Umbilical cord (tissue), 2 donors: ENCODE data around the gene PRR5L. TPM values are rescaled to one million over a fixed set of nuclear protein-coding genes. Genes with fewer than 3 reads are reported as not detected.
A peak's percentile ranks its signal among the peaks of the same experiment; 100 is the strongest.

Experiments
- DNase-seq: peaks from one replicate; pipeline ENCODE4 v3.0.0-alpha.2; 2015; ENCODE audit warnings: low spot score
- total RNA-seq: library from RNA; depleted of rRNA; stranded (reverse); fragments of >200 nt; gene quantifications from one replicate; pipeline ENCODE4 v1.2.3, GENCODE V29; 2014; ENCODE audit warnings: low replicate concordance; ENCODE audit not compliant: insufficient read depth

The PRR5L gene
- total RNA-seq, 1 donor from 2014 or later = 46.9 TPM

DNA sequence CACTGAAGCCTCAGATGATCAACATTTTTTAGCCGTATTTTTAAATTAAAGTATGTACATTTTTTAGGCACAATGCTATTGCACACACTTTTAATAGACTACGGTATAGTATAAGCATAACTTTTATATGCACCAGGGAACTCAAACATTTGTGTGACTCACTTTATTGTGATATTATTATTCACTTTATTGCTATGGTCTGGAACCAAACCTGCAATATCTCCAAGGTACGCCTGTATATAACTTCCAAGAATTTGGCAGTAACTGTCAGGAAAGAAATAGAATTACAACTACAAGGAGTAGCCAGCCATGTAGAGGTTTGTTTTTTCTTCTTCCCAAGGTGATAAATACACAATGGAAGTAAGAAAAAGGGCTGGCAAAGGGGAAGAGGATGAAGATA is 62.3 kb downstream of the PRR5L start:
- DNase-seq = no peak

DNA sequence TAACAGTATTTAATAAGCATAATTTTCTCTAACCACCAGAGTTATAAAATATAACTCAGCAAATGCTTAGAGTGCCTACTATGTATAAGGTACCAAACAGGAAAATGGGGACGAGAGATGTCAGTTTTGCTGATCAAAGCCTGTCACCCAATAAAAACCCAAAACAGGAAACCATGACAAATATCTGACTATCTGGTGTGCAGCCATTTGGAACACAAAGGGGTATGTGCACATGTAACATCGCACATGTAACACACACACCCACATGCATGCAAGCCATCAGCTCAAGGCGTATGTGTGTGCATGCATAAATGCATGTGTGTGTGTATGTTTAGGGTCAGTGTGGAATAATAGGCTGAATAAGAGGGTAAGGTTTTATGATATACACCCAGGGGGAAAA is 64.2 kb downstream of the PRR5L start:
- no peak for DNase-seq

DNA sequence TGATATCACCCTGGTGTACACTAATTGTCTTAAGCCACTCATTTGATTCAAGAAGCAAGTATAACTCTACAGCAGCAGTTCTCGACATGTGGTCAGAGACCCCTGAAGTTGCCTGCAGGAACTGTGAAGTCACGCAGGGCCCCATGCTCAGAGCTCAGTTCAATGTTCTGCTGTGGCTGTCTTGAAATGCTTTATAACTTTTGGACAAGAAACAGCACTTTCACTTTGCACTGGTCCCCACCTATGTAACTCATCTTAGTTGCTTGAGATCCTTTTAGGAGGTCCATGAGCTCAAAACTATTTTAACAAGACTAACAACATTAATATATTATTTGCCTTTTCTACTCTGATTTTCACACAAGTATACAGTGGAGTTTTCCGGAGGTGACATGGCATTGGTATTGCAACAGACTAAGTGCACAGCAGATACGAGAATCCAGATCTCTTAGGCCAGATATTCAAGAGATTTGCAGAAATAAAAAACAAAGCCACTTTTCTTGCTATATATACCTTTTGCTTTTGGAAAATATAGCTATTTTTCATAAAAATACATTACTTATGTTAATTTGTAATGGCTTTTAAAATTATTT is 64.8 kb downstream of the PRR5L start:
- peak; percentile 43 for DNase-seq

DNA sequence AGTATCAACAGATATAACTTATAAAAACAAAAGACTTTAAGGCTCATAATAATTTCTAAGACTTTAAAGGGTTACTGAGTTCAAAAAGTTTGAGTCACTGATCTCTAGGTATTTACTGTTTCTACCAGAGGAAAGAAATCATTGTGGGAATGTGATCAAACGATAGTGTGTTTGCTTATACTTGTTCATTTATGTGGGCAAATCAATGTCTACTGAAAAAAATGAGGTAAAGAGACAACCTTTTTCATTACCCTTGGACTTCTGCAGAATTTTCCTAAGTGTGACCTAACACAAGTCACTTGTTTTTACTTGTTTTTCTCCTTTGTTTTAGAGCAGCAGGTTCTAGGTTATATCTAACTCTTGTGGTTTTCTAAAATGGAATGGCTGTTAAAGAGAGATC is 65.4 kb downstream of the PRR5L start:
- DNase-seq = no peak

DNA sequence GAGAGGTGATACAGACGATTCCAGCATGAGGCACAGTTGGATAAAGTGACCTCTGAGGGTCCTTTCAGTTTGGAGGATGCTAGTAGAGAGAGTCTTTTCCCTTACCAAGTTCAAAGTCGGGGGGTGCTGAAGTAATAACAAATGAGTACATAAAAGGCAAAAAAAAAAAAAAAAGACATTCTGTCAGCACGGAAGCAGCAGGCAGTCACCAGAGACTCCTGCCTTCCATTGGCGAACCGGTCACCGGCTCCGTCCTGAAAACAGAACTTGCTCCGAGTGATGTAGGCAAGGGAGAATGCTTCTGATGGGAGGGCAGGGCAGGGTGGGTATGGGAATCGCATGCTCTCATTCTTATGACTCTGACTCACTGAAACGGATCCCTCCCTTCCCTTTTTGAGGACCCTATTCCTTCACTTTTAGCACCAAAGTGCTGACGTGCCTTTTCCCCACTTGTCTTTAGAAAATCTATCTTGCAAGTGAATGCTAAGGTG is 65.9 kb downstream of the PRR5L start:
- peak; percentile 76 for DNase-seq

DNA sequence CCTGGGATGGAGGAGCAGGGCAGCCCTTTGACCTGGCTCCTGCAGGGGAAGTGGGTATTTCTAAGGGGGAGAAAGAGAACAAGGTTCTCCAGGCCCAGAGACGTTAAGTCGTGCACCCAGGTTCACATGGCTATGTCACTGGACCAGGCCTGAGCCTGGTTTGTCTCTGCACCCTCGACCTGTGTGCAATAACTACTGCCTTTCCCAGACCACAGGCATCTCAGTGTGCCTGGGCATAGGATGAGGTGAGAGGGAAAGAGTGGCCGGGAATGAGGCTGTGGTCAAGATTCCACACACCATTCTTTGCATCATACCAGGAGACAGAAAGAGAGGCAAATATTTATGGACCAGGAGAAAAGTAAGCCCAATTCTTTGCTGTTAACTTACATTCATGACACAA is 66.8 kb downstream of the PRR5L start:
- no peak for DNase-seq

DNA sequence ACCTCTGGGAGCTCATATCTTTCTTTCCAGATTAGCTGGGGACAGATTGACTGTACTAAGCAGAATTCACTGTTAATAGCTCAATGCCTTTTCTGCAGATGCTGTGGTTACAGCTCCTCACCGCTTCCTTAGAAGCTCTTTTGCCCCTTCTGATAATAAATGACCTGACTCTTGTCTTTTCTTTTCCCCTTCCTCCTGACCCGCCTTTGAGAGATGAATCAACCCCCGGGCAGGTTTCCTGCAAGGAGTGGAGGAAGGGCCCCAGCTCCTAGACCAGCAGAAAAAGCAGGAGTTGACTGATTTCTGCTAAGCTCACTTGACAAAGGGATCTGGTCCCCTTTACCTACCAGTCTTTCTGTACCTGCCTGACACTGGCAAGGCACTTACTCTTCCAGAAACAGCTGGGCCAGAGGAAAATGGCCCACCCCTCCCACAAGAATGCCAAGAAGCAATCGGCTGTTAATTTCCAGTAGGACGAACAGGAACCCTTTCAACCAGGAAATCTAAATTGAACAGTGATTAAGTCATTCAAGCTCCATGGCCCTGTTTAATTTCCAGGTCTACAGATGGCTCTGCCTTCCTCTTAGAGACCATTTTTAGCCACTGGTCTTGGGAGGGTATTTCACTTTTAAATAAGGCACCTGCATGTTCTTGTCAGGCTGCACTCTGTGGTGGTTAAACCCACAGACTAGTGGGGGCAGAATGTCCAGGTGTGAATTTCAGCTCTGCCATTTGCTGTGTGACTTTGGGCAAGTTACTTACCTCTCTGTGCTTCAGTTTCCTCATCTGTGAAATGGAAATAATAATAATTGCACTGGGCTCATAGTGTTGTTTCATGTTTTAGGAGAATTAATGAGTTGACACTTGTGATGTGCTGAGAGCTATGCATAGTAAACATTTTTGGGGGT is 67.5 kb downstream of the PRR5L start:
- DNase-seq = no peak

DNA sequence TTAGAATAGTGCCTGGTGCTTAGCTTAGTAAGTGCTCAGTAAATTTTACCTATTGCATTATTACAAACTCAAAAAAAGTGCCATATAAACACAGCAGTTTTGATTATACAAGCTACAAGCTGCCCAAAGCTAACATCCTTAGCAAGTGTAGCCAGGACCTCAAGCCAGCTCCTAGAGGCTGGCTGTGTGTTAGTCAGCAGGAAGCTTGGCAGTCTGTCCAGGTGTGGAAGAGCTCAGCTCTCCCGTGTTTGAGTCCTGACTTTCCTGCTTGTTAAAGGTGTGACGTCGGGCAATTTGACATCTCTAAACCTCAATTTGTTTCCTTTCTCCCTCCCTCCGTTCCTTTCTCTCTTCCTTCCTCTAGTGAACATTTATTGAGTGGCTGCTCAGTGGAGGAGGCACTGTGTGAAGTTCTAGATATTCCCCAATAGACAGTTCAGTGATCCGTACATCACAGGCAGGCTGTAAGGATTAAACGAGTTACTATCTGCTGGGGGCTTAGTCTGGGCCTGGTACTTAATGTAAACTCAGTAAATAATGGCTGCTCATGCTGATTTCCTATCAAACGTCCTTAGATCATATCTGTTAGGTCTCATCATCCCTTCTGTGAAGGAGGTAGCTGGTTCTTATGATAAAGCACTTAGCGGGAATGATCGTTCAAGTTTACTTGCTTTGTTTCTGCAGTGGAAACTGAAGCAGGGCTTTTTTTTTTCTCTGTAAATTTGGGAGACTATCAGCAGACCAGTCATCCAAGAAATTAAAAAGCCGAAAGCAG is 68.7 kb downstream of the PRR5L start:
- no peak for DNase-seq

DNA sequence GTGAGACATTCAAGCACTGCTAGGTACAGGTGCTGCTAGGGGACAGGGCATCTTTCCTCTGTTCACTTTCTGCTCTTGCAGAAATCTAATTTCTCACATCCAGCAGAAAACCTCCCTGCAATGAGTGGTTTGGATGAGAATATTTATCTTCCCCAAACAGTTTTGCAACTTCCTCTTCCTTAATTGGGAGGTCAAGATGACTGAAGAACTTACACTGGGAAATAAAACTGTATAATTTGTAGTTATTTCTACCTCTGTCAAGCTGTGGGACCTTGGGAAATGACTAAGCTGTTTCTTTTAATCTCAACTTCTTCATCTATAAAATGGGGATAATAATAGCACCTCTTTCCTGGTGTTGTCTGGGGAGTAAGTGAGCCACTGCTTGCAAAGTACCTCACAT is 69.8 kb downstream of the PRR5L start:
- DNase-seq = no peak

DNA sequence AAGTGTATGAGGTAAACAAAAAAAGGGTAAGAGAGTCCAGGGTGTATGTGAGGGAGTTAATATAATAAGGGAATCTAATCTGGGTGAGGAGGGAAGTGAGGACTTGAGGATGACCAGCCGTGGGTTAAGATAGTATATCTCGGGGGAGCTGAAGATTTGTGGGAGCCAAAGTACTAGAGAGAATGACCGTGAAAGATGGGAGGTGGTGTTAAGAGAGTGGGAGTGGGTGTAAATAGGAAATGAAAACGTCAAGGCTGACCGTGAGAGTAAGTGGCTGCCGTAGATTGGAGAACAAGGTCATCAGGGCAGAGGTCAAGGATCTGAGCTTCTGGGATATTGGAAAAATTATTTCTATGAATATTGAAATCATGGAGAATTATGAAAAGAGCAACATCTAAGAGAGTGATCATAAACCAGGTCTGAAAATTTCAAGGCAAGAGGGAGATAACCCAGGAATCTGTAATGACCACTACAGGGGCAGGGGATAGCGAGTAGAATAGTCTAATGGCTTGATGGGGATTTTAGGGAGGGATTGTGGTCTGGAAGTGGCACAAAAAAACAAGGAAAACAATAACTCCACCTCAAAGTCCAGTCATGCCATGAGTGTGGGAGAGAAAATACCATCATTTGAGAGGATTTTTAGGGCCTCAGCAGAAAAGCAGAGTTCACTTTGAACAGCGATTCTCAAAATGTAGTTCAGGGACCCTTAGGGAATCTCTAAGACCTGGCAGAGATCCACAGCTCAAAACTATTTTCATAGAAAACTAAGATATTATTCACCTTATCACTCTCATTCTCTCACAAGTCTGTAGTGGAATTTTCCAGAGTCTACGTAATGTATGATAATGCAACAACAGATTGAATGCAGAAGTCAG is 72.0 kb downstream of the PRR5L start:
- DNase-seq = no peak

DNA sequence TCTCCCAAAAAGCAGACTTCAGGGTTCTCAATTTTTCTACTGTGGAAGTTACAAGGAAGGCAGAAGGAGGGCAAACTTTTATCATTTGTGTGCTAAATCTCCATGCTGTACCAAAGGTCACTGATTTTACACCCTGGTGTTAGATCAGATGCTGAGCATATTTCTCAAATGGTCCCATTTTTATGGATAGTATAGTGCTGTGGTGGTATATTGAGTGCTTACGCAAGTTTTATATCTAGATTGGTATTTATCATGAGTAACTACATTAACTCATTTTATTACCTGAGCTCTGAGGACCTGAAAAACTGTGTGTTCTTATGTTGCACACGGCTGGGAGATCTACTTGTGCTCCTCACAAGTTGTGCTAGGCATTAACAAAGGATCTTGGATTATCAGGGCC is 75.1 kb downstream of the PRR5L start:
- DNase-seq = no peak

DNA sequence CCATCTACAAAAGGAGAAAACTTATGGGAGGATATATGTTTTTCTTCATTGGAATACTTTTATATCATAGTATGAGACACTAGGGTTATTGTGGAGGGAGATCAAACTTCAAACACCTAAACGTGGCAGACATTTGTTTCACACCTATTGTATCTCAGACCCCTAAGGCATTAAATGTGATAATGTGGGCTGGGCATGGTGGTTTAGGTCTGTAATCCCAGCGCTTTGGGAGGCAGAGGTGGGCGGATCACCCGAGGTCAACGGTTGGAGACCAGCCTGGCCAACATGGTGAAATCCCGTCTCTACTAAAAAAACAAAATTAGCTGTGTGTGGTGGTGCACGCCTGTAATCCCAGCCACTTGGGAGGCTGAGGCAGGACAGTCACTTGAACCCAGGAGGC is 75.5 kb downstream of the PRR5L start:
- no peak for DNase-seq

DNA sequence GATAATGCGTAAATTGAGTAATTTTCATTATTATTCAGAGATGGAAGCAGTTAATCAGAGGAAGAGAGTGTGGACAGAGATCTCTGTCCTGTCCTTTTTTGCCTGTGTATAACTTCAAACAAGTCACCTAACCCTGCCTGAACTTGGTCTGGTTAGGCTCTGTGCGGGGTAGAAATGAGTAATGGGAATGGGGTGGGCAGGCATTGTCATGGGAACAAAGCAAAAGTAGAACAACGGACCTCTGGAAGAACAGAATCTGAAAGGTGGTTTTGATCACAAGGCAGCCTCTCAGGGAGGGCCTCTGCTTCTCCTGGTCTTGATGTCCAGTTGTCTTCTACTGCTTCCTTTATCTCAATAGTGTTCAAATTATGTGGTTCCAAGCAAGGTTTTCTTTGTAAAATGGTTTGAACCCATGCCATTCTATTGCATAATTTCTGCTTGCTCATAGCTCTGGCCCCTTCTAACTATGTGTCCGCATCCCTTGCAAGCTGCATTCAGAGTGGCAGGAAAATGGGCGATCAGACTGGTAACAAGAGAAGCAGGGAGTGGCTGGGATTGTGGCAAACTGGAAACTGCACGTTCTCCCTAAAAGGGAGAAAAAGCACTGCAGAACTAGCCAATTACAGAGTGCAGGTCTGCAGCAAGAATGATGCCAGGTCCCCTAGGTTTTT is 76.1 kb downstream of the PRR5L start:
- DNase-seq = peak; percentile 56

DNA sequence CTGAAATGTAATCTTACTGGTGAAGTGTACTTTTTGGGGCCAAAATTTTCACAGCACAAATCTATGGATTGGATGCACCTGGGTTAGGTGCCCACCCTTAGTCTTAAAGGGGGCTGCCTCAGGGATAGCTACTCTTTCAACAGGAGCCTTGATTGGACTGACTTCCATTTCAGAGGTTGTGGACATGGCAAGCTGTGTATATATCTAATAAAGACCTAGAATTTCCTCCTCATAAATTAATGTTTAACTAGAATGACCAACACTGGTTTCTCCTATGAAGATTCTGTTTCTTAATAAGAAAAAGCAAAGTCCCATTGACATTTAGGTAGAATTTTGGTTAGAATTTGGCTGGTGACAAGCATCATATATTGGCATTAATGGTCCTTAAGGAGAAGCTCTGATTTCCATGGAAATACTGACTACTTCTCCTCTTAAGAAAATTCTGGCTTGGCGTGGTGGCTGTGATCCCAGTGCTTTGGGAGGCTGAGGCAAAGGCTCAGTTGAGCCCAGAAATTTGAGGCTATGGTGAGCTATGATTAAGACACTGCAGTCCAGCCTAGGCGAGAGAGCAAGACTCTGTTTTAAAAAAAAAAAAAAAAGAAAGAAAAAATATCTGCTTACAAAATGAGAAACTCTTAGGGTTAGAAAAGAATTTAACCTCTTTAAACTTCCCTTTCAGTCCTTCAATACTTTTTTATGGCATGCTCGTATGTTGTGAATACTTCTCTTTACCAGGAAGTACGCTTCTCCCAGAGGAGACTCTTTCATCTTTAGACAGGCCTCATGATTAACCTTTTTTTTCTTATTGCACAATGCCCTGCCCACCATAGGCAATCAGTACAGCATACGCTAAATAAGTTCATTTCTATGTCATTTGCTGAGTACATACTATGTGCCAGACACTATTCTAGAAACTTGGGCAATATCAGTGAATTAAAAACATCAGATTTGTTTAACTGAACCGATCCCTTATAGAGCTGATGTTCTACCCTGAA is 77.2 kb downstream of the PRR5L start:
- DNase-seq = no peak

DNA sequence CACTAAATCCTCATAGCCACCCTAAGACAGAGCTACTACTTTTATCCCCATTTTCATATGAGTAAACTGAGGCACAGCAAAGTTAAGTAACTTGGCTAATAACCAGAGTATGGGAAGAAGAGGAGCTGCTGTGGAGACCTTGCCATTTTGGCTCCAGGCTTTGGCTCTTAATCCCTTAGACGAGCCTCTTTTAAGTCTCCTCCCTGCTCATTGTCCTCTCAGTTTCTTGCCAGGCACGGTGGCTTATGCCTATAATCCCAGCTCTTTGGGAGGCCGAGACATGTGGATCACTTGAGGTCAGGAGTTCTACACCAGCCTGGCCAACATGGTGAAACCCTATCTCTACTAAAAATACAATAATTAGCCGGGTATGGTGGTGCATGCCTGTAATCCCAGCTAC is 78.6 kb downstream of the PRR5L start:
- DNase-seq = no peak

DNA sequence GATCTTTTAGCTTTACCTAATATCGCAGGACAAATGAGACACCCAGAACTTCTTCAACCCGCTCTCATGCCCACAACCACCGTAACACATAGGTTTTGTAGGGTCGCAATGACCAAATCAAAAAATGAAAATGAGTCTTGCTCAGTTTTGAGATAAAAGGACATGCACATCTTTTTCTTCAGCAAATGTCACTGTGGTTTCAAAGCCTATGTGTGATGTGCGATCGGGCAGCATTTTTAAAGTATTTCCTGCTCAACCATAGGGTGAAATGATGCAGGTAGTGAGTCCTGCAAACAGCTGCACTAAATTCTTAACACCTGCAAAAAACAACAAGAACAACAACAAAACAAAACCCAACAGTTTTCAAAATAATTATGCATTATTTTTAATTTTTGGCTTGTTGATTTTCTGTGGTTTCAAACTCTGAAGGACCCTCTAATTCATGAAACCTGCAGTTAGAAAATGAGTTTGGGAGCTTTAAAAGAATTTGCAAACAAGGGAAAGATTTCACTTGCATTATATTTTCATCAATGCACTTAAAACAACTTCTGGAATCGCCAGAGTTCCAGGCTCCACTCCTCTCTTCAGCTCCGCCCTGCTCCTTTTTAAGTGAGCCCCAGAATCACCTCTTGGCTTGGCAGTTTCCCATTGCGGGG is 79.4 kb downstream of the PRR5L start:
- no peak for DNase-seq

DNA sequence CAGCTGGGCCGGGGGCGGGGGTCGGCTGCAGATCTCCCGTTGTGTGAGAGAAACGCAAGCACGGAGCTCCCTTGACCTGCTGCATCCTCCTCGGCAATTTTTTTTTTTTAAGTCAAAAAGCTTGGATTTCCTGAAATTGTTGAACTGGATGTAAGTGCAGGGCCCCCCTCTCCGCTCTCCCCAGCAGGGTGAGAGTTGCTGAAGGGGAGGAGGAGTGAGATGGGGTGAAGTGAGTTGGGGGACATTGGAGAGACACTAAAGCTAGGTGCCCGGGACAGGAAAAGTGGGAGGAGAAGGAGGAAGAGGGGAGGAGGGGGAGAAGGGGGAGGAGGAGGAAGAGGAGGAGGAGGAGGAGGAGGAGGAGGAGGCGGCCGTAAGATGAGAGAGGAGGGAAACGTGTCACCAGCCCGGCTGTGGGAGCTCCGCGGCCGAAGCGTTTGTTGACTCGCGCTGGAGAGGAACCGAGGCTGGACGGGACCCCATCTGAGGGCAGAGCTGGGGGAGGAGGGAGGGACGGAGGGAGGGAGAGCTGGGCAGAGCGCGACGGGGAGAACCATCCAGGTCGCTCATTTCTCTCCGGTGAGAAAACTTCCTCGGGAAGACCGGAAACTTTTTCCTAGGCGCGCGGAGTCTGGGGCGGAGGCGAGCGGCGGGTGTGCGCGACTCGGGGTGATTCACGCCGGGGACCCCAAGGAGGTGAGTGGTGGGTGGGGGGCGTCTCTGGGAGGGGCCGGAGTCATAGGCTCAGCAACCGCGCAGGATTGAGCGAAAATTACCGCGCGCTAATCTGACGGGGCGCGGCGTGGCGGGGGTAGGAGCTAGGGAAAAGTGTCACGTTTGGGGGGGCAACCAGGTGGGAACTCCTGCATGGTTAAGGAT is 80.2 kb downstream of the PRR5L start:
- peak; percentile 59 for DNase-seq
